CD14-positive monocyte (primary cell): ENCODE measurements around the gene FAM136A. TPM values are rescaled to one million over a fixed set of nuclear protein-coding genes. Genes with fewer than 3 reads are reported as not detected.

Experiments
- DNase-seq, 3 donors: peaks; one replicate each; pipeline ENCODE4 v3.0.0-alpha.2; 2011 to 2022
- H2AFZ ChIP-seq: 2 replicates; pipeline ENCODE4 v1.6.0; 2012; ENCODE audit warnings: mild to moderate bottlenecking, low read depth, low read length, inconsistent platforms; ENCODE audit not compliant: insufficient read depth, poor library complexity, severe bottlenecking
- H3K27ac ChIP-seq, 2 donors: 1 replicate in 1 of 2; 2 replicates in 1 of 2; pipeline ENCODE4 v1.5.1; 2012 to 2013; ENCODE audit warnings: low read length in 2 of 2, control low read depth in 1 of 2, inconsistent platforms in 1 of 2, low read depth in 1 of 2, mild to moderate bottlenecking in 1 of 2
- H3K27me3 ChIP-seq, 2 donors: one replicate each; pipeline versions ENCODE4 v1.6.0 to v1.6.1; 2011 to 2013; ENCODE audit warnings: low read length in 2 of 2; ENCODE audit not compliant: control insufficient read depth in 2 of 2, insufficient read depth in 2 of 2
- H3K36me3 ChIP-seq, 2 donors: replicated peaks in 1 of 2; 1 replicate in 1 of 2; 2 replicates in 1 of 2; pipeline versions ENCODE4 v1.5.1 to v1.6.1; 2012 to 2013; ENCODE audit warnings: low read length in 2 of 2, control low read depth in 1 of 2, inconsistent platforms in 1 of 2, mild to moderate bottlenecking in 1 of 2; ENCODE audit not compliant: insufficient read depth in 2 of 2, control insufficient read depth in 1 of 2
- H3K4me1 ChIP-seq, 2 donors: 1 replicate in 1 of 2; 2 replicates in 1 of 2; pipeline versions ENCODE4 v1.5.1 to v1.6.1; 2012 to 2013; ENCODE audit warnings: low read length in 2 of 2, control low read depth in 1 of 2, inconsistent platforms in 1 of 2, mild to moderate bottlenecking in 1 of 2, moderate library complexity in 1 of 2; ENCODE audit not compliant: insufficient read depth in 2 of 2, control insufficient read depth in 1 of 2
- H3K4me2 ChIP-seq: replicated peaks from 2 replicates; pipeline ENCODE3; 2012; ENCODE audit warnings: low read length, moderate library complexity, mild to moderate bottlenecking; ENCODE audit not compliant: poor library complexity, severe bottlenecking; ENCODE audit errors: extremely low read depth
- H3K4me3 ChIP-seq, 3 experiments: fragments of 200-600 bp in 1 of 3; sonication (generic) in 1 of 3; replicated peaks in 1 of 3; 1 replicate in 2 of 3; 2 replicates in 1 of 3; pipeline ENCODE4 v1.5.1; 2011 to 2013; ENCODE audit warnings: low read length in 3 of 3, mild to moderate bottlenecking in 3 of 3, control low read depth in 2 of 3, low read depth in 2 of 3, inconsistent platforms in 1 of 3, moderate library complexity in 1 of 3
- H3K79me2 ChIP-seq: 2 replicates; pipeline ENCODE4 v1.6.0; 2012; ENCODE audit warnings: mild to moderate bottlenecking, control low read depth, inconsistent platforms, low read length, moderate library complexity; ENCODE audit not compliant: insufficient read depth
- H3K9ac ChIP-seq: 2 replicates; pipeline ENCODE4 v1.6.0; 2017; ENCODE audit warnings: low read length, mild to moderate bottlenecking; ENCODE audit not compliant: insufficient read depth, poor library complexity, severe bottlenecking
- H3K9me3 ChIP-seq, 2 donors: replicated peaks in 1 of 2; 1 replicate in 1 of 2; 2 replicates in 1 of 2; pipeline versions ENCODE4 v1.5.1 to v1.6.1; 2012 to 2013; ENCODE audit warnings: low read length in 2 of 2, control low read depth in 1 of 2; ENCODE audit not compliant: control insufficient read depth in 1 of 2, insufficient read depth in 1 of 2
- H4K20me1 ChIP-seq: 2 replicates; pipeline ENCODE4 v1.6.0; 2012; ENCODE audit warnings: mild to moderate bottlenecking, low read length, control low read depth, moderate library complexity; ENCODE audit not compliant: insufficient read depth
- H3K27ac Mint-ChIP-seq, 7 donors: one replicate each; pipeline ENCODE4 v1.8.0; 2020; ENCODE audit warnings: mild to moderate bottlenecking in 7 of 7, mixed read lengths in 7 of 7, moderate library complexity in 6 of 7, inconsistent platforms in 2 of 7
- H3K27me3 Mint-ChIP-seq, 3 donors: one replicate each; pipeline ENCODE4 v1.8.0; 2021 to 2022; ENCODE audit warnings: low read depth in 3 of 3, mild to moderate bottlenecking in 3 of 3, mixed read lengths in 3 of 3, moderate library complexity in 3 of 3, inconsistent platforms in 1 of 3
- H3K36me3 Mint-ChIP-seq, 2 donors: one replicate each; pipeline ENCODE4 v1.8.0; 2020; ENCODE audit warnings: mixed read lengths in 2 of 2, inconsistent platforms in 1 of 2, mild to moderate bottlenecking in 1 of 2
- H3K4me1 Mint-ChIP-seq: one replicate; pipeline ENCODE4 v1.8.0; 2020; ENCODE audit warnings: mild to moderate bottlenecking, mixed read lengths
- H3K4me3 Mint-ChIP-seq, 2 donors: one replicate each; pipeline ENCODE4 v1.8.0; 2020; ENCODE audit warnings: mild to moderate bottlenecking in 2 of 2, mixed read lengths in 2 of 2, moderate library complexity in 1 of 2
- H3K9me3 Mint-ChIP-seq, 7 donors: one replicate each; pipeline ENCODE4 v1.8.0; 2020 to 2022; ENCODE audit warnings: mixed read lengths in 7 of 7, mild to moderate bottlenecking in 6 of 7, moderate library complexity in 6 of 7, inconsistent platforms in 2 of 7
- WGBS: methylation state at CpG from one replicate; pipeline ENCODE4 v1.1.5; 2013; ENCODE audit warnings: missing lambda C conversion rate; ENCODE audit not compliant: insufficient coverage; 5-methylcytosine and 5-hydroxymethylcytosine counted together
- intact Hi-C, 2 donors: fragments of 100-400 bp; cut with micrococcal nuclease; formaldehyde crosslinking; loops; one replicate each; pipeline versions ENCODE4 v1.15.0 to v1.15.1; 2023
- polyA plus RNA-seq, 3 donors: library from polyadenylated mRNA; depleted of rRNA in 1 of 3; unstranded in 2 of 3; stranded (reverse) in 1 of 3; fragments of 300-500 nt in 2 of 3; fragments of >200 nt in 1 of 3; fragmentation: Illumina TruSeq in 2 of 3; gene quantifications; 1 replicate in 2 of 3; 2 replicates in 1 of 3; pipeline ENCODE4 v1.2.3, GENCODE V29; 2012 to 2021
- TF ChIP-seq, protein P1 (sequence below): fragments of 200-600 bp; IDR thresholded peaks from one replicate; pipeline ENCODE4 v1.8.0; 2022; ENCODE audit warnings: antibody characterized with exemption, mild to moderate bottlenecking

The FAM136A gene
- polyA plus RNA-seq, 3 donors: 26.1 to 31.8 (median 30.1) TPM

DNA sequence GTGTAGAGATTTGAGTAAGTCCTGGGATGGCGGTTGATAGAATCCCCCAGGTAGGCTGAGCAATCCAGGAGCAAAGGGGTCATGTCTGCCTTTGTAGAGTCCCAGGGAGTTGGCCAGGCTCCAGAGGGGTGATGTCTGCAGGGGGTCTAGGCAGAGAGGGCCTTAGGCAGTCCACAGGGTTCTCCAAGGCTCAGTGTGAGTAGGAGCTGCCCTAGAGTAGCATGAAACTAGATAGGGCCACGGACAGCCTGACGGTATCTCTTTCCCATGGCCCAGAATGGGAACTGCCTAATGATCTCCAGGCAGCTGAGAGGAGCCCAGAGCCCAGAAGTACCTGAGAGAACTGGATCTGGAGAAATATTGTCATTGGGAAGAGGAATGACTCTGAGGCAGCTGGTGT, 9.0 kb upstream of the FAM136A start:
- H3K4me3 ChIP-seq: no peak overlapping the region
- H3K79me2 ChIP-seq: no peaks in the 10 kb centered on the region
- TF ChIP-seq, protein P1, sequence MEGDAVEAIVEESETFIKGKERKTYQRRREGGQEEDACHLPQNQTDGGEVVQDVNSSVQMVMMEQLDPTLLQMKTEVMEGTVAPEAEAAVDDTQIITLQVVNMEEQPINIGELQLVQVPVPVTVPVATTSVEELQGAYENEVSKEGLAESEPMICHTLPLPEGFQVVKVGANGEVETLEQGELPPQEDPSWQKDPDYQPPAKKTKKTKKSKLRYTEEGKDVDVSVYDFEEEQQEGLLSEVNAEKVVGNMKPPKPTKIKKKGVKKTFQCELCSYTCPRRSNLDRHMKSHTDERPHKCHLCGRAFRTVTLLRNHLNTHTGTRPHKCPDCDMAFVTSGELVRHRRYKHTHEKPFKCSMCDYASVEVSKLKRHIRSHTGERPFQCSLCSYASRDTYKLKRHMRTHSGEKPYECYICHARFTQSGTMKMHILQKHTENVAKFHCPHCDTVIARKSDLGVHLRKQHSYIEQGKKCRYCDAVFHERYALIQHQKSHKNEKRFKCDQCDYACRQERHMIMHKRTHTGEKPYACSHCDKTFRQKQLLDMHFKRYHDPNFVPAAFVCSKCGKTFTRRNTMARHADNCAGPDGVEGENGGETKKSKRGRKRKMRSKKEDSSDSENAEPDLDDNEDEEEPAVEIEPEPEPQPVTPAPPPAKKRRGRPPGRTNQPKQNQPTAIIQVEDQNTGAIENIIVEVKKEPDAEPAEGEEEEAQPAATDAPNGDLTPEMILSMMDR: no peak
- no peaks in the 10 kb centered on the region for H3K27me3 ChIP-seq
- H3K36me3 ChIP-seq: no peaks in the 10 kb centered on the region
- Mint-ChIP-seq H3K27me3 (peaks cover 4 to 8% (median 5%) of the 10 kb centered on the region in 3 donors), H3K4me1 (no peaks in the 10 kb centered on the region), H3K36me3 (no peaks in the 10 kb centered on the region), H3K4me3 (no peak overlapping the region), H3K27ac (no peak overlapping the region), H3K9me3 (peaks cover 0 to 4% (median 0%) of the 10 kb centered on the region in 7 donors)
- WGBS: 96% methylated on average over 3 of the region's 3 CpGs
- DNase-seq: no peak
- intact Hi-C loops: no loop called here
- H3K9ac ChIP-seq: no peak overlapping the region
- no peaks in the 10 kb centered on the region for H3K9me3 ChIP-seq
- no peak overlapping the region for H2AFZ ChIP-seq
- no peak overlapping the region for H3K4me2 ChIP-seq
- H4K20me1 ChIP-seq: no peaks in the 10 kb centered on the region
- no peaks in the 10 kb centered on the region for H3K4me1 ChIP-seq
- H3K27ac ChIP-seq: no peak overlapping the region

DNA sequence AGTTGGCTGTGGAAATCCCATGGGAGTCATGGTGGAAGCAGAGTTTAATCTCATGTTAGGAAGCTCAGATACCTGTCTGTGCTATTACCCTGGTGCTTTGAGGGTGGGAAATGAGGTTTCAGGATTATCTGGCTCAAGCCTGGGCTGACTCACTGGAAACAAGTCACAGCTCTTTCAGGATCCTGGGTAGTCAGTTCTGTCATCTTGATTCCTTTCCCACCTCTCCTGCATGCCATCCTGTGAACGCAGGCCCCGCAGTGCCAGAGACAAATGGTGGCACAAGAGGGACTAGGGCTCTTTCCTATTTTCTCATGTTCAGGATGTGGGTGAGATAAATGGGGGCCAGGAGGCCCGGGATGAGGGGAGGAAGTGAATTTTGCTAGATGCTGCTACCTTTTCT, 3.7 kb upstream of the FAM136A start:
- no CpG with 5 or more reads among the region's 3 CpGs for WGBS
- Mint-ChIP-seq H3K4me1 (peaks cover 11% of the 10 kb centered on the region), H3K27me3 (peaks cover 3 to 10% (median 4%) of the 10 kb centered on the region in 3 donors), H3K27ac (no peak overlapping the region), H3K9me3 (peaks cover 0 to 2% (median 0%) of the 10 kb centered on the region in 7 donors), H3K36me3 (peaks cover 2 to 3% of the 10 kb centered on the region in 2 donors), H3K4me3 (no peak overlapping the region)
- H3K36me3 ChIP-seq: no peaks in the 10 kb centered on the region
- no peak overlapping the region for H3K27ac ChIP-seq
- no peak overlapping the region for H3K4me3 ChIP-seq
- H3K27me3 ChIP-seq: no peaks in the 10 kb centered on the region
- no peaks in the 10 kb centered on the region for H3K9me3 ChIP-seq
- TF ChIP-seq, protein P1: no peak
- intact Hi-C loops: no loop called here
- no peak for DNase-seq
- H3K4me2 ChIP-seq: no peak overlapping the region
- H3K9ac ChIP-seq: no peak overlapping the region
- peaks cover 6 to 8% of the 10 kb centered on the region in 2 donors for H3K4me1 ChIP-seq
- H2AFZ ChIP-seq: no peak overlapping the region
- H3K79me2 ChIP-seq: peaks cover 12% of the 10 kb centered on the region
- no peaks in the 10 kb centered on the region for H4K20me1 ChIP-seq
